HEK293 (cell line): ENCODE results near the gene MRPS14.
A peak's percentile ranks its signal among the peaks of the same experiment; 100 is the strongest.

Source experiments
- CTCF ChIA-PET: fragments of 350-600 bp; formaldehyde crosslinking; extraction: SDS; loops from one replicate; lab custom pipeline; 2021; ENCODE audit warnings: antibody characterized with exemption; lab: Yijun Ruan, JAX
- POLR2A ChIA-PET: fragments of 300-600 bp; formaldehyde crosslinking; extraction: SDS; loops from one replicate; lab custom pipeline; 2020; ENCODE audit warnings: antibody characterized with exemption, inconsistent platforms; lab: Yijun Ruan, JAX
- H3K27ac ChIP-seq: fragments of 200-500 bp; sonication (Bioruptor generic); 2 replicates; pipeline ENCODE4 v1.5.1; 2014; ENCODE audit warnings: low read depth, low read length, control low read depth, inconsistent platforms; ENCODE audit errors: extremely low read depth
- H3K36me3 ChIP-seq, 2 experiments: fragments of 200-500 bp in 1 of 2; sonication (Bioruptor generic) in 1 of 2; 1 replicate in 1 of 2; 2 replicates in 1 of 2; pipeline ENCODE4 v1.5.1; 2014 to 2017; ENCODE audit warnings: inconsistent platforms in 2 of 2, low read length in 2 of 2; ENCODE audit not compliant: control insufficient read depth in 2 of 2, insufficient read depth in 1 of 2
- H3K4me1 ChIP-seq: fragments of 200-500 bp; sonication (Bioruptor generic); 2 replicates; pipeline ENCODE4 v1.5.1; 2014; ENCODE audit warnings: mild to moderate bottlenecking, low read length, inconsistent platforms; ENCODE audit not compliant: control insufficient read depth, insufficient read depth
- H3K4me3 ChIP-seq: 2 replicates; pipeline ENCODE4 v1.5.1; 2011; ENCODE audit warnings: low read depth, mild to moderate bottlenecking, control low read depth, low read length, moderate library complexity
- H3K9me3 ChIP-seq: fragments of 200-500 bp; sonication (Bioruptor generic); 2 replicates; pipeline ENCODE4 v1.5.1; 2014; ENCODE audit warnings: low read depth, low read length, inconsistent platforms; ENCODE audit not compliant: control insufficient read depth, insufficient read depth
- CTCF ChIP-seq: fragments of 450-650 bp; formaldehyde crosslinking; IDR thresholded peaks from 2 replicates; pipeline ENCODE4 v1.5.1; 2016; ENCODE audit warnings: missing biosample characterization, missing genetic modification characterization
- PRDM10 ChIP-seq: fragments of 450-650 bp; formaldehyde crosslinking; IDR thresholded peaks from 2 replicates; pipeline ENCODE4 v1.5.1; 2016; ENCODE audit warnings: missing biosample characterization, missing genetic modification characterization
- TCF7L2 ChIP-seq: IDR thresholded peaks from 2 replicates; pipeline ENCODE4 v1.6.1; 2011; ENCODE audit warnings: low read depth, mild to moderate bottlenecking, inconsistent platforms, low read length, moderate library complexity, borderline replicate concordance
- ZBTB10 ChIP-seq: fragments of 450-650 bp; formaldehyde crosslinking; IDR thresholded peaks from 2 replicates; pipeline ENCODE4 v1.5.1; 2016; ENCODE audit warnings: missing biosample characterization, missing genetic modification characterization
- ZFP37 ChIP-seq: fragments of 450-650 bp; formaldehyde crosslinking; IDR thresholded peaks from 2 replicates; pipeline ENCODE4 v1.5.1; 2016; ENCODE audit warnings: missing biosample characterization, missing genetic modification characterization
- ZNF133 ChIP-seq: fragments of 450-650 bp; formaldehyde crosslinking; IDR thresholded peaks from 2 replicates; pipeline ENCODE4 v1.5.1; 2016; ENCODE audit warnings: missing biosample characterization, missing genetic modification characterization
- ZNF169 ChIP-seq: fragments of 450-650 bp; formaldehyde crosslinking; IDR thresholded peaks from 2 replicates; pipeline ENCODE4 v1.5.1; 2016; ENCODE audit warnings: missing biosample characterization, missing genetic modification characterization
- ZNF341 ChIP-seq: fragments of 450-650 bp; formaldehyde crosslinking; IDR thresholded peaks from 2 replicates; pipeline ENCODE4; 2016; ENCODE audit warnings: low read depth, missing biosample characterization, missing genetic modification characterization
- ZNF449 ChIP-seq: fragments of 450-650 bp; formaldehyde crosslinking; IDR thresholded peaks from 2 replicates; pipeline ENCODE4 v1.5.1; 2017; ENCODE audit warnings: missing biosample characterization, mild to moderate bottlenecking, missing genetic modification characterization, moderate library complexity
- ZNF530 ChIP-seq: fragments of 450-650 bp; formaldehyde crosslinking; IDR thresholded peaks from 2 replicates; pipeline ENCODE4 v1.5.1; 2016; ENCODE audit warnings: low read depth, missing biosample characterization, missing genetic modification characterization
- ZNF548 ChIP-seq: fragments of 450-650 bp; formaldehyde crosslinking; IDR thresholded peaks from 2 replicates; pipeline ENCODE4 v1.5.1; 2016; ENCODE audit warnings: missing biosample characterization, missing genetic modification characterization
- ZNF660 ChIP-seq: fragments of 450-650 bp; IDR thresholded peaks from 2 replicates; pipeline ENCODE4 v1.5.1; 2018; ENCODE audit warnings: missing biosample characterization, mild to moderate bottlenecking, missing genetic modification characterization
- ZNF843 ChIP-seq: fragments of 450-650 bp; formaldehyde crosslinking; IDR thresholded peaks from 2 replicates; pipeline ENCODE4 v1.5.1; 2016; ENCODE audit warnings: missing biosample characterization, missing genetic modification characterization
- ZSCAN5A ChIP-seq: fragments of 450-650 bp; formaldehyde crosslinking; IDR thresholded peaks from 2 replicates; pipeline ENCODE4 v1.5.1; 2016; ENCODE audit warnings: missing biosample characterization, missing genetic modification characterization

MRPS14 gene

GRCh38 chr1:174998569-174999215, 24.5 kb downstream of the MRPS14 start (continued):
- TF ChIP-seq ZFP37 (tag by site-specific recombination): no peak
- TF ChIP-seq CTCF (tag by site-specific recombination): peak; percentile 59
- no peak for TF ChIP-seq ZNF169 (tag by site-specific recombination)
- TF ChIP-seq ZNF660 (tag by site-specific recombination): peak; percentile 59; the same call in 1 of the 2 replicates
- no peak for TF ChIP-seq ZNF133 (tag by site-specific recombination)
- TF ChIP-seq ZNF530 (tag by site-specific recombination): no peak
- no peak for TF ChIP-seq ZNF843 (tag by site-specific recombination)
- peak; percentile 50 for TF ChIP-seq PRDM10 (tag by site-specific recombination)
- no peak for TF ChIP-seq TCF7L2
- TF ChIP-seq ZNF341 (tag by site-specific recombination): no peak

GRCh38 chr1:174997041-174997440, 26.2 kb downstream of the MRPS14 start:
- Histone ChIP-seq H3K9me3 (no peaks in the 10 kb centered on the region), H3K4me3 (no peak overlapping the region), H3K36me3 (peaks cover 0 to 10% of the 10 kb centered on the region in 2 experiments; a peak in 1 of 3 replicates), H3K27ac (no peak overlapping the region), H3K4me1 (no peaks in the 10 kb centered on the region)
- CTCF ChIA-PET: interaction anchor here (0.5 to 1.4 kb wide), 3 partner anchors 10 to 150 kb away, joined by 3 to 6 read pairs (median 3); no protein-coding TSS in a partner anchor
- POLR2A ChIA-PET: no interaction called here
- TF ChIP-seq ZSCAN5A (tag by site-specific recombination) (no peak), ZNF133 (tag by site-specific recombination) (no peak), ZBTB10 (tag by site-specific recombination) (no peak), ZNF548 (tag by site-specific recombination) (no peak), ZNF449 (no peak), ZNF530 (tag by site-specific recombination) (no peak)
